ENCODE results near the gene CPSF7.

Gene CPSF7

GRCh38 chr11:61406067-61406466 lies 23.7 kb downstream of the CPSF7 start:
- no peak overlapping the region for H3K4me3 ChIP-seq (ENCODE audit: low read depth in 1 of 2, low read length in 2 of 2)
- no peaks in the 10 kb centered on the region for H3K9me3 ChIP-seq (ENCODE audit: insufficient read depth, low read length, severe bottlenecking)
- H3K27ac ChIP-seq (ENCODE audit: low read length) = no peak overlapping the region
- TF ChIP-seq EZH2 (IDR thresholded peaks at IDR 0.05; ENCODE audit: borderline replicate concordance, low read depth, low read length, severe bottlenecking) (no peak), CTCF (IDR thresholded peaks at IDR 0.05; ENCODE audit: borderline replicate concordance, extremely low read depth, low read length, poor library complexity, severe bottlenecking) (no peak)
- no peak overlapping the region for H2AFZ ChIP-seq (ENCODE audit: low read depth, low read length)
- H3K79me2 ChIP-seq (ENCODE audit: insufficient read depth, low read length) = peaks cover 3% of the 10 kb centered on the region; the same call in 1 of the 2 replicates
- H3K4me2 ChIP-seq (ENCODE audit: insufficient read depth, low read length) = no peak overlapping the region
- no peaks in the 10 kb centered on the region for H3K4me1 ChIP-seq (ENCODE audit: insufficient read depth, low read length)
- no peak overlapping the region for H3K9ac ChIP-seq (ENCODE audit: low read depth, low read length)
- H3K36me3 ChIP-seq (ENCODE audit: insufficient read depth, low read length) = peaks cover 83% of the 10 kb centered on the region
- no peak for DNase-seq
- H4K20me1 ChIP-seq (ENCODE audit: insufficient read depth, low read length) = peaks cover 34% of the 10 kb centered on the region
- H3K27me3 ChIP-seq (ENCODE audit: insufficient read depth, low read length, poor library complexity) = no peaks in the 10 kb centered on the region
- no peak for ATAC-seq (ENCODE audit: insufficient read depth, low read depth)

GRCh38 chr11:61404641-61405040 lies 25.1 kb downstream of the CPSF7 start:
- DNase-seq (no peak), ATAC-seq (ENCODE audit: insufficient read depth, low read depth) (no peak)
- Histone ChIP-seq H3K79me2 (ENCODE audit: insufficient read depth, low read length) (no peaks in the 10 kb centered on the region), H3K4me2 (ENCODE audit: insufficient read depth, low read length) (no peak overlapping the region), H3K27ac (ENCODE audit: low read length) (no peak overlapping the region), H3K4me1 (ENCODE audit: insufficient read depth, low read length) (no peaks in the 10 kb centered on the region), H3K9me3 (ENCODE audit: insufficient read depth, low read length, severe bottlenecking) (no peaks in the 10 kb centered on the region), H3K27me3 (ENCODE audit: insufficient read depth, low read length, poor library complexity) (no peaks in the 10 kb centered on the region), H3K4me3 (ENCODE audit: low read depth in 1 of 2, low read length in 2 of 2) (no peak overlapping the region), H2AFZ (ENCODE audit: low read depth, low read length) (no peak overlapping the region), H3K9ac (ENCODE audit: low read depth, low read length) (no peak overlapping the region), H4K20me1 (ENCODE audit: insufficient read depth, low read length) (peaks cover 34% of the 10 kb centered on the region), H3K36me3 (ENCODE audit: insufficient read depth, low read length) (peaks cover 69% of the 10 kb centered on the region)
- no peak for TF ChIP-seq EZH2 (IDR thresholded peaks at IDR 0.05; ENCODE audit: borderline replicate concordance, low read depth, low read length, severe bottlenecking)
- TF ChIP-seq CTCF (IDR thresholded peaks at IDR 0.05; ENCODE audit: borderline replicate concordance, extremely low read depth, low read length, poor library complexity, severe bottlenecking) = no peak

GRCh38 chr11:61404103-61404502 lies 25.7 kb downstream of the CPSF7 start:
- no peak overlapping the region for H3K27ac ChIP-seq (ENCODE audit: low read length)
- no peak overlapping the region for H3K4me3 ChIP-seq (ENCODE audit: low read depth in 1 of 2, low read length in 2 of 2)
- DNase-seq (no peak), ATAC-seq (ENCODE audit: insufficient read depth, low read depth) (no peak)
- H3K4me2 ChIP-seq (ENCODE audit: insufficient read depth, low read length) = no peak overlapping the region
- peaks cover 65% of the 10 kb centered on the region for H3K36me3 ChIP-seq (ENCODE audit: insufficient read depth, low read length)
- TF ChIP-seq CTCF (IDR thresholded peaks at IDR 0.05; ENCODE audit: borderline replicate concordance, extremely low read depth, low read length, poor library complexity, severe bottlenecking) = no peak
- TF ChIP-seq EZH2 (IDR thresholded peaks at IDR 0.05; ENCODE audit: borderline replicate concordance, low read depth, low read length, severe bottlenecking) = no peak
- no peaks in the 10 kb centered on the region for H3K79me2 ChIP-seq (ENCODE audit: insufficient read depth, low read length)
- no peaks in the 10 kb centered on the region for H3K9me3 ChIP-seq (ENCODE audit: insufficient read depth, low read length, severe bottlenecking)
- no peaks in the 10 kb centered on the region for H3K27me3 ChIP-seq (ENCODE audit: insufficient read depth, low read length, poor library complexity)
- H2AFZ ChIP-seq (ENCODE audit: low read depth, low read length) = no peak overlapping the region
- H3K9ac ChIP-seq (ENCODE audit: low read depth, low read length) = no peak overlapping the region
- no peaks in the 10 kb centered on the region for H3K4me1 ChIP-seq (ENCODE audit: insufficient read depth, low read length)
- H4K20me1 ChIP-seq (ENCODE audit: insufficient read depth, low read length) = peaks cover 34% of the 10 kb centered on the region

- Histone ChIP-seq H3K4me1 (ENCODE audit: insufficient read depth, low read length) (no peaks in the 10 kb centered on the region), H3K9ac (ENCODE audit: low read depth, low read length) (no peak overlapping the region), H3K9me3 (ENCODE audit: insufficient read depth, low read length, severe bottlenecking) (no peaks in the 10 kb centered on the region), H3K36me3 (ENCODE audit: insufficient read depth, low read length) (peaks cover 61% of the 10 kb centered on the region), H3K27me3 (ENCODE audit: insufficient read depth, low read length, poor library complexity) (no peaks in the 10 kb centered on the region), H3K27ac (ENCODE audit: low read length) (no peak overlapping the region), H3K79me2 (ENCODE audit: insufficient read depth, low read length) (no peaks in the 10 kb centered on the region), H4K20me1 (ENCODE audit: insufficient read depth, low read length) (peaks cover 34% of the 10 kb centered on the region), H3K4me2 (ENCODE audit: insufficient read depth, low read length) (no peak overlapping the region), H3K4me3 (ENCODE audit: low read depth in 1 of 2, low read length in 2 of 2) (no peak overlapping the region), H2AFZ (ENCODE audit: low read depth, low read length) (no peak overlapping the region)
- TF ChIP-seq EZH2 (IDR thresholded peaks at IDR 0.05; ENCODE audit: borderline replicate concordance, low read depth, low read length, severe bottlenecking) = no peak
- no peak for TF ChIP-seq CTCF (IDR thresholded peaks at IDR 0.05; ENCODE audit: borderline replicate concordance, extremely low read depth, low read length, poor library complexity, severe bottlenecking)
- ATAC-seq (ENCODE audit: insufficient read depth, low read depth) = no peak
- DNase-seq = no peak
These were observed 26.1 kb downstream of the CPSF7 start for GRCh38 chr11:61403658-61404057.

Measured in DND-41 (cell line).